Activated CD4-positive, alpha-beta T cell treated with anti-CD3 and anti-CD28 coated beads for 48 hours (primary cell): ENCODE measurements around the gene LLGL2.
"Not testable (repeated sequence)": the region's sequence is repeated elsewhere in the genome, so short reads cannot be mapped to it uniquely, and the experiment has no call there.

Source experiments
- DNase-seq: peaks from one replicate; pipeline ENCODE4 v3.0.0-alpha.2; 2020

The LLGL2 gene

GRCh38 chr17:75507733-75508719, 17.5 kb upstream of the LLGL2 start:
- no peak for DNase-seq

DNA sequence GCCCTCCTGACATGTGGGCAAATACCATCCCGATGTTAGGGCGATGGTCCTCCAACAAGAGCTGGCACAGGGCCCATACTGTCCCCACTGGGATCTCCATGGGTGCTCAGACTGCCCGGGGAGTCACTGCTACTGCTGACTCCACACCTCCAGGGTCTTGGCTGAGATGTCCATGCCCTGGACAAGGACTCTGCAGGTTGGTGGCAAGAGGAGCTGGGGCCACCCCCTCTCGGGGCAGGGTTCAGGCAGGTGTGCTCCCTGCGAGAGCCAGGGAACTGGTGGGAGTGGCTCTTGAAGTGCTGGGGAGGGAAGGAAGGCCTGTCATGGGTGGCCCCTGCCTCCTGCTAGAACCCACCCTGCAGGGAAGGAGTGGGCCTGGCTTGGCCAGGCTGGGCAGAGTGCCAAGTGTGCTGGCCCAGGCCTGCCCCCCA, 16.6 kb upstream of the LLGL2 start:
- no peak for DNase-seq

- DNase-seq, result no peak
Observed at GRCh38 chr17:75509528-75510258, 15.8 kb upstream of the LLGL2 start.

DNA sequence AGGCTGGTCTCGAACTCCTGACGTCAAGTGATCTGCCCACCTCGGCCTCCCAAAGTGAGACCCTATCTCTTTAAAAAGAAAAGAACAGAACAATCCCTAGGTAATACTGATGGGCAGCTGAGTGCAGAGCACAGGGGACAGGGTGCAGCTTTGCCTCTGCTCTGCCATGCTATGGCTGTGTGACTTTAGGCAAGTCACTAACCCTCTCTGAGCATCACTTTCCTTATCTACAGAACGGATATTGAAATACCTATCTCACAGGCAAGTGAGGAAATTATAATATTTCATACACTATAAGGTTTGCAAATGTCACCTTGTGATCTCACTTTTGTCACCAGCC, 14.3 kb upstream of the LLGL2 start:
- DNase-seq, result no peak

GRCh38 chr17:75511610-75512575, 13.6 kb upstream of the LLGL2 start:
- no peak for DNase-seq

GRCh38 chr17:75512926-75513640, 12.4 kb upstream of the LLGL2 start:
- no peak for DNase-seq

- no peak for DNase-seq
Observed at GRCh38 chr17:75513641-75514000, 11.9 kb upstream of the LLGL2 start.

DNA sequence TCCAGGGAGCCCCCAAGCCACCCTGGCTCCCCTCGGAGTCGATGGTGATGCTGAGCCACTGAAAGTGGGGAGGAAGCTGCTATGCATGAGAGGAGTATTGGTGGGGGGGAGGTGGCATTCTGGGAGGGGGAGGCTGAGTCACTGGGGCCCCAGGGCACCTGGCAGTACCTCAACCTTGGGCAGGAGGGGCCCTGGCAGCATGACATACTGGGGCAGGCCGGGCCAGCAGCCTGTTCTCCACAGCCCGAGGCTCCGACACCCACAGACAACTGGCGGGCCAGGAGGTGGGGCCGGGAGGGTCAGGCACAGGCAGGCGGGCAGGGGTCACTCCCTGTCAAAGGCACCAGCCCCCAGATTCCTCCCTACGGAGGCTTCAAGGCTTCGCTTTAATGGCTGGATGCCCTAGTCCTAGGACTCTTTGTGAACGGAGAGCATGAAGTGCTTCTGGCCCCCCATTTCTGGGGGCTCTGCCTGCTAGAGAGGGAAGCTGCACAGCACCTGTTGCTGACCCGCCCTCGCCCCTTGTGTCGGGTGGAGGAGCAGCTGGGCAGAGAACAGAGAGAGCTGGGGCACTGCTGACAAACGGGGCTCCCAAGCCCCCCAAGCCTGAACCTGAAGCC, 11.1 kb upstream of the LLGL2 start:
- no peak for DNase-seq

GRCh38 chr17:75514919-75515495, 10.5 kb upstream of the LLGL2 start:
- no peak for DNase-seq

- DNase-seq, result peak; percentile 91
Observed at GRCh38 chr17:75515496-75516254, 9.8 kb upstream of the LLGL2 start, which contains the start of gene CASKIN2. CASKIN2 (minus strand) TSS chr17:75515537; CDS start chr17:75513804, 1,733 bp downstream.

GRCh38 chr17:75516255-75516618, 9.3 kb upstream of the LLGL2 start, which contains the start of gene TSEN54:
TSEN54 (plus strand) TSS chr17:75516528; CDS start chr17:75516561, 33 bp downstream.
- peak; percentile 97 for DNase-seq

- peak; percentile 43 for DNase-seq
Observed at GRCh38 chr17:75516619-75517296, 8.7 kb upstream of the LLGL2 start.

- DNase-seq, result peak; percentile 63
Observed at GRCh38 chr17:75517297-75517865, 8.1 kb upstream of the LLGL2 start.

- DNase-seq, result no peak
Observed at GRCh38 chr17:75518201-75518600, 7.3 kb upstream of the LLGL2 start.

GRCh38 chr17:75518983-75519537, 6.4 kb upstream of the LLGL2 start:
- DNase-seq, result no peak

DNA sequence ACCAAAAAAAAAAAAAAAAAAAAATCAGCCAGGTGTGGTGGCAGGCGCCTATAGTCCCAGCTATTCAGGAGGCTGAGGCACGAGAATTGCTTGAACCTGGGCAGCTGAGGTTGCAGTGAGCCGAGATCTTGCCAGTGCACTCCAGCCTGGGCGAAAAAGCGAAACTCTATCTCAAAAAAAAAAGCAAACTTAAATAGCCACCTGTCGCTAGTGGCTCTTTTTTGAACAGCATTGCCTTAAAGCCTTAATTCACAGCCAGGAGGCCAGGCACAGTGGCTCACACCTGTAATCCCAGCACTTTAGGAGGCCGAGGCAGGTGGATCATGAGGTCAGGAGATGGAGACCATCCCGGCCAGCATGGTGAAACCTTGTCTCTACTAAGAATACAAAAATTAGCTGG, 5.1 kb upstream of the LLGL2 start:
- DNase-seq, result not testable (repeated sequence)

- no peak for DNase-seq
Observed at GRCh38 chr17:75521290-75521689, 4.2 kb upstream of the LLGL2 start.

DNA sequence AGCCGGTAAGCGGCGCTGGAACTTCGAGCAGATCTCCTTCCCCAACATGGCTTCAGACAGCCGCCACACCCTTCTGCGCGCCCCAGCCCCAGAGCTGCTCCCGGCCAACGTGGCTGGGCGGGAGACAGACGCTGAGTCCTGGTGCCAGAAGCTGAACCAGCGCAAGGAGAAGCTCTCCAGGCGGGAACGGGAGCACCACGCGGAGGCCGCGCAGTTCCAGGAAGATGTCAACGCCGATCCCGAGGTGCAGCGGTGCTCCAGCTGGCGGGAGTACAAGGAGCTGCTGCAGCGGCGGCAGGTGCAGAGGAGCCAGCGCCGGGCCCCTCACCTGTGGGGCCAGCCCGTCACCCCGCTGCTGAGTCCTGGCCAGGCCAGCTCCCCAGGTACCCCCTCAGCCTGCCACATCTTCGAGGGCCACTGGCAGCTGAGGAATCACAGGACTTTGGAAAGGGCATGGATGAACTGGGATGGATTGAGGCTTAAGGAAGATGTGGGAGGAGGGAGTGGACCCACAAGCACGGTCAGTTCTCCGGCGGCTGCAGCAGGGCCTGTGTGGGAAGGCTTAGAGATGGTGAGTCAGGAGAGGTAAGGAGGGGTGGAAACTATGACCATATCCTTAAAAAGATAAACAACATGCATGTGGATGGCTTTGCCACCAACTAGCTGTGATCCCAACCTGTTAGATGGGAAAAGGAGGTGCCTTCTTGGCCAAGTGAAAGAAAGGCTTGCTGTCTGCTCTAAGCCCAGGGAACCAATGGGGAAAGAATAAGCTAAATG, 3.4 kb upstream of the LLGL2 start:
- DNase-seq, result no peak
